ENCODE results near the gene KASH5. TPM values are rescaled to one million over a fixed set of nuclear protein-coding genes. Genes with fewer than 3 reads are reported as not detected.

The KASH5 gene
- total and polyA plus RNA-seq, 2 of the 13 experiments (the other 11 are each of a cell fraction or from before 2014, with no cell fraction given): not detected

GRCh38 chr19:49451430-49452181 is 63.6 kb downstream of the KASH5 start, which contains the start of gene PIH1D1 (continued):
- TF ChIP-seq GRHL1 (CRISPR knock-in tag; conservative IDR thresholded peaks at IDR 0.05) (no peak), MBD4 (IDR thresholded peaks at IDR 0.05; ENCODE audit: borderline replicate concordance, low read length) (no peak), RAD51 (IDR thresholded peaks at IDR 0.05; ENCODE audit: borderline replicate concordance) (no peak), GTF2F1 (IDR thresholded peaks at IDR 0.05; ENCODE audit: low read length) (no peak), ZNF274 (CRISPR knock-in tag; IDR thresholded peaks at IDR 0.05) (0 out of 2 replicates have a peak, but pooled peaks have one; percentile 30), ELF3 (CRISPR knock-in tag; IDR thresholded peaks at IDR 0.05) (peak; percentile 83), ZNF251 (CRISPR knock-in tag; IDR thresholded peaks at IDR 0.05) (no peak), ZNF883 (CRISPR knock-in tag; IDR thresholded peaks at IDR 0.05; ENCODE audit: not compliant biosample characterization) (no peak), TMF1 (CRISPR knock-in tag; IDR thresholded peaks at IDR 0.05; ENCODE audit: low read depth) (no peak), ZFX (CRISPR knock-in tag; IDR thresholded peaks at IDR 0.05; ENCODE audit: low read depth) (peak; percentile 72; the same call in 1 of the 2 replicates), RNF2 (conservative IDR thresholded peaks at IDR 0.05; ENCODE audit: low read depth) (no peak), ARID3A (IDR thresholded peaks at IDR 0.05; ENCODE audit: low read depth, low read length) (peak; percentile 97), RCOR2 (CRISPR knock-in tag; IDR thresholded peaks at IDR 0.05) (peak; percentile 80), NCOA1 (CRISPR knock-in tag; IDR thresholded peaks at IDR 0.05) (no peak), IRF2 (CRISPR knock-in tag; IDR thresholded peaks at IDR 0.05) (peak; percentile 89), PRDM15 (CRISPR knock-in tag; IDR thresholded peaks at IDR 0.05) (no peak), ZNF264 (CRISPR knock-in tag; IDR thresholded peaks at IDR 0.05) (no peak; the same call in 1 of the 2 replicates)
- TF ChIP-seq, protein P1, sequence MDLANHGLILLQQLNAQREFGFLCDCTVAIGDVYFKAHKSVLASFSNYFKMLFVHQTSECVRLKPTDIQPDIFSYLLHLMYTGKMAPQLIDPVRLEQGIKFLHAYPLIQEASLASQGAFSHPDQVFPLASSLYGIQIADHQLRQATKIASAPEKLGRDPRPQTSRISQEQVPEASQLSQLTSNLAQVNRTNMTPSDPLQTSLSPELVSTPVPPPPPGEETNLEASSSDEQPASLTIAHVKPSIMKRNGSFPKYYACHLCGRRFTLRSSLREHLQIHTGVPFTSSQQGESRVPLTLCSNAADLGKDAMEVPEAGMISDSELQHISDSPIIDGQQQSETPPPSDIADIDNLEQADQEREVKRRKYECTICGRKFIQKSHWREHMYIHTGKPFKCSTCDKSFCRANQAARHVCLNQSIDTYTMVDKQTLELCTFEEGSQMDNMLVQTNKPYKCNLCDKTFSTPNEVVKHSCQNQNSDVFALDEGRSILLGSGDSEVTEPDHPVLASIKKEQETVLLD (CRISPR knock-in tag; IDR thresholded peaks at IDR 0.05; ENCODE audit: low read depth): no peak
- TF ChIP-seq, protein P2, sequence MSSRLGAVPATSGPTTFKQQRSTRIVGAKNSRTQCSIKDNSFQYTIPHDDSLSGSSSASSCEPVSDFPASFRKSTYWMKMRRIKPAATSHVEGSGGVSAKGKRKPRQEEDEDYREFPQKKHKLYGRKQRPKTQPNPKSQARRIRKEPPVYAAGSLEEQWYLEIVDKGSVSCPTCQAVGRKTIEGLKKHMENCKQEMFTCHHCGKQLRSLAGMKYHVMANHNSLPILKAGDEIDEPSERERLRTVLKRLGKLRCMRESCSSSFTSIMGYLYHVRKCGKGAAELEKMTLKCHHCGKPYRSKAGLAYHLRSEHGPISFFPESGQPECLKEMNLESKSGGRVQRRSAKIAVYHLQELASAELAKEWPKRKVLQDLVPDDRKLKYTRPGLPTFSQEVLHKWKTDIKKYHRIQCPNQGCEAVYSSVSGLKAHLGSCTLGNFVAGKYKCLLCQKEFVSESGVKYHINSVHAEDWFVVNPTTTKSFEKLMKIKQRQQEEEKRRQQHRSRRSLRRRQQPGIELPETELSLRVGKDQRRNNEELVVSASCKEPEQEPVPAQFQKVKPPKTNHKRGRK (CRISPR knock-in tag; IDR thresholded peaks at IDR 0.05): no peak

All from HepG2 (cell line).